ENCODE measurements around the gene PPP1R1B.

The PPP1R1B gene

DNA sequence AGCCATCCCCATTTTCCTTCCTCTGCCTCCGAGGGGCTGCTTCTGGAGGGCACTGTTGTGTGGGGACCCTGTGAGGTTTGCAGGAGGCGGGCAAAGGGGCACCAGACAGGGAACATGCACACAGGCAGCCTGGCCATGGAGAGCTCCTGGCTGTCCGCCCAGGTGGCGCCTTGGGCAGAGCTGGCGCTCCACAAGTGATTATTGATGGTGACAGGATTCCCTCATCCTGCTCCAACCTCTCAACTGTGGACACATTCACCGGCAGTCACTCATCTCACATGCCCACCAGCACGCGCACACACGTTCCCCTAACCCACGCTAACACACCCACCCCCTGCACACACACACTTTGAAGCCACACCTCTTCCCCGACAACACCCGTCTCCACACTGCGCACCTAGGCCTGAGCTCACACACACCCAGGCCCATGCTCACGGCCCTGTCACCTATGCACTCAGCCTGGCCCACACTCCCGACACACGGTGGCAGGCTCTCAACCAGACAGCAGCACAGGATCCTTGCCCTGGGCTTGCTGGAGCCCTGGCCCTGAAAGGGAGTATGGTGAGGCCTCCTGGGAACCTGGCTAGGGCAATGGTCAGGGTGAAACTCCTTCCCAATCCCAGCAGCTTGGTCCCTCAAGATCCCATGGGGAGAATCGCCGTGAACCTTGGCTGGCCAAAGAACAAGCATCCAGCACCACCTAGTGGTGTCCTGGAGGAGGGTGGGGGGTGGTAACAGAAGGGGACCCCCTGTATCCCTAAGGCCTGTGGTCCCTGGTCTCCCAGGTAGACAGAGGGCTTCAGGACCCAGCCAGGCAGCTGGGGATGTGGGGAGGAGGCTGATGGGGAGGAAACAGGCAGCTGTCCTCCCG is 45.1 kb downstream of the PPP1R1B start:
- DNase-seq = peak; percentile 17

DNA sequence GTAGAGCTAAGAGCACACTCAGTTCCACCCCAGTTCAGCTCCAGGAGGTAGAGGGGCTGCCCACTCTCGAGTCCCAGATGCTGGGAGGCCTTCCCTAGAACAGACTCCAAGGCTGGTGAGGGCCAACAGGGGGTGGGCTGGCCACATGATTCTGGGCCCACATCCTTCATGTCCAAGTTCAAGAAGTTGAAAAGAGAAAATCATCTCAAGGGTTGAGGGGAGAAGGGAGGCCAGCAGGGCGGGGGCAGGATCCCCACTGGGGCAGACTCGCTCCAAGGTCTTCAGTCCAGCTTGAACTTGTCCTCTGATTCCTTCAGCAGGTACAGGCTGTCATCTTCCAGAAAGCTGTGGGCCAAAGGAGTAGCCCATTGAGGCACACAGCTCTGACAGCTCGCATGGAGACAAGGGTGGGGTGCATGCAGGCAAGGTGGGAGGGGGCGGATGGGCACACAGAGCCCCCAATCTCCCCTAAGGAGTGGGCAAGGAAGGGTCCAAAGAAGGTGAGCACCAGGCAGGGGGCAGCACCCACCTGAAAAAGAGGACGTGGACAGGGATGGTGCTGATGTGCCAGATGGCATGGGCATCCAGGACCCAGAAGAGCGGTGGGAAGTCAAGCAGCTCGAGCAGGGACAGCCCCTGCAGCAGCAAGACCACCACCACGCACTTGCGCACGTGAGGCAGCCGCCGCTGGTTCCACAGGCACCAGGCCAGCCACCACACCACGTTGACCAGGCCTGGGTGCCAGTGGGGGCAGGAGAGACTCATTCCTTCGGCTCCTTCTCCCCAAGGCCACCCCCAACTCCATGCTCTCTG is 46.0 kb downstream of the PPP1R1B start:
- DNase-seq = no peak

DNA sequence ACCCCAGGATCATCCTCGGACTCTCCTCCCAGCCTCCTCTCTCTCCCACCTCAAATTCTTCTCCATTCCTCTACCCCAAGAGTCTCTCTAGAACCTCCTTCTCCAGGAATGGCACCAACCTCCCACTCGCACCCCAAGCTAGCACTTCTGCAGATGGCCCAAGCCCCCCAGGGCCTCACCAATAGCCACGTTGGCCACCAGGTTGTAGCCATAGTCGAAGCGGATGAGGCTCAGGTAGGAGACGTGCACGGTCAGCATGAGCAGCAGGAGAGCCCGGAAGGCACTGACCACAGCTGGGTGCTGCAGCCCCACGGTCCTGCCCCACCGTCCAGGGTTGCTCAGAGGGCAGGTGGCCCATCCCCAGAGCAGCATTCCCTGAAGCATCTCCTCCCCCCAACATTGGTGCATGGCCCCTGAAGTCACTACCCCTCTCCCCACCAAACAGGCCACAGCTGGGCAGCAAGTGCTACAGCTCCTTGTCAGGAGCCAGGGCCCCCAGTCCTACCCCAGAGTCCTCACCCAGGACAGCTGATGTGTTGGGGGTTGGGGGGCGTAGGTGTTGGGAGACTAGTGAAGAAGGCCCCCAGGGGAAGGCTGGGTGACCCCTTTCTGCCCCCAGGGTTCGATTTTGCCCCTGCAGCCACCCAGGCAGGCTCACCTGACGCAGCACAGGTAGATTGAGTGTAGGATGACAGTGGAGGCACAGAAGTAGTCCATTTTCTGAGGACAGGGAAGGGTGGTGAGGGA is 46.8 kb downstream of the PPP1R1B start:
- DNase-seq = no peak

DNA sequence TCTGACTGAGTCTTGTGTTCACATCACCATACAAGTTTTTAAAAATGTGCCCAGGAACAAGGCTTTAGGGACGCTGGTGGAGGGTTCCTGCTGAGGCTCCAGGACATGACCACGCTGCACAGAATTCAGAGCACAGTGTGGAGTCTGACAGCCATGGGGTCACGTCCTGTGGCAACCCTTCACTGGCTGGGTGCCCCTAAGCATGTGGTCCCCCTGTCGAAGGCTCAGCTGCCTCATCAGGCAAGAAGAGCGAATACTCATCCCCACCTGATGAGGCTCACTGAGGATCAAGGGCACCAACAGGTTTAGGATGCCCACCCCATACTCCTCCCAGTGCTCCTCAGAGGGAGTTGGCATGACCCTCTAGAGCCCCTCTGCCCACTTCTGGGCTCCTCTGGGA is 47.4 kb downstream of the PPP1R1B start:
- DNase-seq = no peak

DNA sequence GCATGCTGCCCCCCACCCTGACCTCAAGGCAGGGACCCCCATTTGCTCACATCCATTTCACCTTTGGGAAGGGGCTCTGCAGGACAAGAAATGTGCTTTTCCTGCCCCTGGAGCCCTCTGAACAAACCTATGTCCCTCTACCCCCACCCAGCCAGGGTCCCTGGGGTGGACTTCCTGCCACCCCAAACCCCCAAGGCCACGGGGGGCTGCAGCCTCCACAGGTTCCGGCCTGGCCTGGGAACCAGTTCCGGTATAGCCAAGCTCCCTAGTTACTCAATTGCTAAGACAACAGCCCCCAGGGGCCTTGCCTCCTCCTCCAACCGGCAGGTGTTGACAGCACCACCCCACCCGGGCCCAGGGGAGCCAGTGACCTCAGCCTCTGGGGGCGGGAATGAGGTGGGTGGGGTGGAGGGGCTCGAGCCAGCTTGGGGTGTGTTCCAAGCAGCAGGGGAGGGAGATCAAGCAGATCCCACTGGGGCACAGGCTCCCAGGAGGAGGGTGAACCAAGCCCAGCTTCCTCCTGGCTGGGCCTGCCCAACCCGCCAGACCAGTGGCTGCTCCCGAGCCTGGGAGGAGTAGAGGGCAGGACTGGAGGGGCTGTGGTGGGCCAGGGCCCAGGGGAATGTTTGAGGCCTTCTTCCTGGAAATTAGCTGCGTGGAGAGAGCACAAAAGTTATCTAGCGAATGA is 48.1 kb downstream of the PPP1R1B start:
- DNase-seq = no peak

DNA sequence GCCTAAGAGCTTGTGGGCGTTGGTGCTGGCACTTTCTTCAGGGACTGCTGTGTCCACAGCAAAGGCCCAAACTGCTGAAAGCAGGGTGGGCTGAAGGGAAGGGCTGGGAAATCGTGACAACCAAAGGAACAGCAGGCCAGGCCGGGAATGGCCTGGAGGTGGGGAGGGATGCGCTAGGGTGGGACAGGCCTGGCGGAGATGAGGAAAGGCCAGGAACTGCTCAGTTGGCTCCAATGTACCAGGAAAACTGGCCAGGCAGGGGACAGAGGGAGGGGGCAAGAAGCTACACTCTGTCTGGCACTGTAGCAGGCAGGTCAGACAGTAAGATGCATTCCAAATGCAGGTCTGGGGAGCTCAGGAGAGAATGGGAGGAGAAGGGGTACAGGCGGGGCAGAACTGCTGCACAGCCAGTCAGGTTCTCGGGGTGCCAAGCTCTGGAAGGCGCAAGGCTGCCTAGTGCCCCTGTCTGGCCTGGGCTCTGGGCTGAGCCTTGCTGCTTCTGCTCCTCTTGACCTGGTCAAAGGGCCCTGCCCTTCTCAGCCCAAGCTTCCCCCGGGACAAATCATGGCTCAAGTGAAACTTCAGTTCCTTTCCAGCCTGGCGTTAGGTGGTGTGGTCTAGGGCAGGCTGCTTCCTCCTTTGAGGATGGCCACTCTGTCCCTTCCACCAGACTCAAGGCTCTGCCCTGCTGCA is 48.8 kb downstream of the PPP1R1B start:
- no peak for DNase-seq

DNA sequence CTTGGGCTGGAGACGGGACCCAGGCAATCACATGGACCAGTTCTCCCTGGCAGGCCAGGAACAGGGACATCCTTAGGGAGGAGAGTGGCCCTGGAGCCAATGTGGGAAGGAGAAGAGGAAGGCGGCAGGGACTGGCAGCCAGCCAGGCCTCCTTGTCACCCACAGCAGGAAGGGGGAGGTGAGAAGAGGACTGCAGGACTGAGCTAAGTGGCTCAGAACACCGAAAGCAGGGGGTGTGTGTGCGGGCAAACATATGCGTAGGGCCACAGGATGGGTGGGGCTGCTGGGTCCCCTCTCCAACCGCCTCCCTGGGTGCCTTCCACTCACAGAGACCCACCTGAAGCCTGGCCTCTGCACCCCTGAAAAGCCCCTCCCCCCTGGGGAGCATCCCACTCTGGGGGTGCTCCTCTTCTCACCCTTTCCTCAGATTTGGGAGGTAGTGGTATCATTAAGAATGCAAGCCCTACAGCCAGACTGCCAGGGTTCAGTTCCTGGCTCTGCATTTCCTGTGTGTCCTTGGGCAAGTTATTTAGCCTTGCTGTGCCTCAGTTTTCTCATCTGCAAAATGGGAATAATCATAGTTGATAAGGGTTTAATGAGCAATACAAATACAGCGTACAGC is 49.6 kb downstream of the PPP1R1B start:
- peak; percentile 71 for DNase-seq

DNA sequence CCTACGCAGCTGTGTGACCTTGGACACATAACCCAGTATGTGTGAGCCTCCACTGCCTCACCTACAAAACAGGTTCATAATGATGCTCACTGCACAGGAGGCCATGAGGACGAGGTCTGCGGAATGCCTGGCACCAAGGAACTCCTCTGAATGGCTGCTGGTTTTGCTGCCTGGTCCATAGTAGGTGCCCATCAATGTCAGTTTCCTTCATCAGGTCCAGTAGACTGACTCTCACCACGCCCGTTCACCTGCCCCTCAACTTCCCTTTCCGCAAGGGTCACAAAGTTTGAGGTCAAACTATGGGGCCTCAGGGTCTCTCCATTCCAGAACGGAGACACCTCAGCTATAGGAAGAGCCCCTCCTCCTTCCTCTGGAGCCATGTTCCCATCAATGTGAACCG is 50.3 kb downstream of the PPP1R1B start:
- no peak for DNase-seq

DNA sequence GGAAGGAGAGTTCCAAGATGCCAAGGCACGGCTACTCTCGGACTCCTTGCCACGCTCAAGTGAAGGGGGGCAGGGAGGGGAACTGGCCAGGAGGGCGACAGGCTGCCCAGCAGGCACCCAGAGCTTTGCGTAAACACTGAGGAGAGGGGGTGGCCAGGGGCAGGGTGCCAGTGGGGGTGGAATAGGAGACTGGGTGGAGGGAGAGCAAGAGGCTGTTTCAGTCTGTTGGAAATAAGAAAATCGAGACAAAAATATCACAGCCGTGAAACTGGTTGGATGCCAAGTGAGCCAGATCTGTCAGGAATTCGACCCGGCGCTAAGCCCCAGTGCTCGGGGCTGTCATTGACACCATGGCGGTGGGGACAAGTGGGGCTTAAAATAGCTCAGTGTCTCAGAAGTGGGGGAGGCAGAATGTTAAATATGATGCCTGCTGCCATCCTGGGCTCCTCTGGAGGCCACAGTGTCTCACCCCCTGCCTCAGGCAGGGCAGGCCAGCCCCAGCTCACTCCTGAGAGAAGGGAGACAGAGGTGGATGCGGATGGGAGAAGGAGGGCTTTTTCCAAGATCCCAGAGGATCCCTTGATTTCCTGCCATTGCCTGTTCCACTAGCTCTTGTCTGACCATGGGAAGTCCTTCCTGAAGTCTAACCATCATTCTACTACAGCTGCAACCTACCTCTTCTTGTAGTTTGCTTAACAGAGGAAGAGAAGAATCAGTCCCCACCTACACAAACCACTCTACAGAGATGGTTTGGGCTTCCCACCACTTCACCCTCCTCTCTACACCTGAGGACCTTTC is 51.0 kb downstream of the PPP1R1B start:
- DNase-seq = no peak

DNA sequence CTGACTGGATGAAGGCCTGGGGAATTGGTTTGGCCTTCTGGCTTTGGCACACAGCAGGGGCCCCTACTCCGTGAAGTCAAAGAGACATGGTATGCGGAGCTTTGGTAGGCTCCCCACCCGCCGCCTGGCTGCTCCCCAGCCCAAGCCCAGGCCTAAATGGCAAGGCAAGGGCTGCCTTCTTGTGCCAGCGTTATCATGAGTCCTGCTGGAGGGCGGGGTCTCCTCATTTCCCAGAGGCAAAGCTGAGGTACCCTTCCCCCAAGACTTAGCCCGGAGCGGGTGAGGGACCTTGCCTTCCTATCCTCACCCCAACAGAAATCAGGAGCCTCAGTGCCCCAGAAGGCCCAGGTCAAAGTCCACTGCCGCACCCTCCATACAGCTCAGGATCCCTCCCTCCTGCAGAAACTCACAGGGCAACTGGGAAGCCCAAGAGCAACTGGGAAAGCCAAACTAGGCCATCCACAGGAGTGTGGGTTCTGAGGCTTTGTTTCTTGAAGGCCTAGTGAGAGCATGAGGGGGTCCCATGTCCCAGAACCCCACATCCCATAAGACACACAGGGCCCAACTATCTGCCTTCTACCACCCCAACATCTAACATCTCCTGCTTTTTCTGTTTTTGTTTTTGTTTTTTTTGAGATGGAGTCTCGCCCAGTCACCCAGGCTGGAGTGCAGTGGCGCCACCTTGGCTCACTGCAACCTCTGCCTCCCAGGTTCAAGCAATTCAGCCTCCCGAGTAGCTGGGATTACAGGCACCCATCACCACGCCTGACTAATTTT is 51.8 kb downstream of the PPP1R1B start:
- no peak for DNase-seq

DNA sequence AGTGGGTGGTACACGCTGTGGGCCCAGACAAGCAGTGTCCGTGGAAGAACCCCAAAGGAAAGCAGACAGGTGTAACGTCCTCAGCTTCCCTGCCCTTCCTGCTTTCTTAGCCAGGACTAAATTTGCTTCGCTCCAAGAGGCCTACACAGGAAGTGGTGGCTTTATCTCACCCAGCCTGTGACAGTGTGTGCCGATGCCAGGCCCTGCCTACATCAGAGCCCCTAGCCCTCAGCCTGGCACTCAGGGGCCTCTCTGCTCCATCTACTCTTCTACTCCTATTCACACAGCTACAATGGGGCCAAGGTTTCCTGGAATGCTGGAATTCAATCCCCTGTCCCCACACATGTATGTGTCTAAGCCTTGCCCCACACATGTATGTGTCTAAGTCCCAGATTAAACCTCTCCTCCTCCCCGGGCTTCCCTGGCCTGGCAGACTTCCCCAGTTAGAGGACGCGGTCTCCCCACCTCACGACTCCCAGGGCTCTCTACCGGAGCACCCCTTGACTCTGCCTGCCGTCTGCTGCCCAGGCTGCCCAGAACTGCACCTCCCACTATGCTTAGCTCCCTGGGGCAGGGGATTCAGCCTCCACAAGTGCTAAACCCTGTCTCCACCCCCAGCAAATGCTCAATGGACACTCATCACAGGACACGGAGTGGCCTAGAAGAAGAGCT is 52.9 kb downstream of the PPP1R1B start:
- peak; percentile 63 for DNase-seq

DNA sequence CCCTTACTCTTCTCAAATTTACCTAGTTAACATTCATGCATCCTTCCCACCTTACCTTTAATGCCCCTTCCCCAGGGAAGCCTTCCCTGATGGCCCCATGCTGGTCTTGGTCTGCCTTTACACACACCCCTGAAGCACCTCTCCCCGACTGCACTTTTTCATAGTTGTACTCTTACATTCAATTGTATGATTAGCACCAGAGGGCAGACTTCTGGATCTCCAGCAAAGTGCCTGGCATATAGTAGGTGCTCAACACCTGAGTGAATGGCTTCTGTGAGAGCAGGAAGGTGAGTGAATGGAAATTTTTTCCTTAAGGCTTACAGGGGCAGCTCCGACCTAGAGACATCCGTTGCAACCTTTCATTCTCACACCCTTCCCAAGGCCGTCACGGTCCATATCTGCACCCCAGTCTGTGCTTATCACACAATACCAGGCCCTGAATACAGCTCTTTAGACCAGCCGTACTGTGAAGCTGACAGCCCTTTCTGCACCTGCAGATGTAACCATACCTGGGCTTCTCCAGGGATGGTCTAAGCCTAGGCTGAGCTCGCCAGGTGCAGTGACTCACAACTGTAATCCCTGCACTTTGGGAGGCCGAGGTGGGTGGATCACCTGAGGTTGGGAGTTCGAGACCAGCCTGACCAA is 56.7 kb downstream of the PPP1R1B start:
- DNase-seq = no peak

DNA sequence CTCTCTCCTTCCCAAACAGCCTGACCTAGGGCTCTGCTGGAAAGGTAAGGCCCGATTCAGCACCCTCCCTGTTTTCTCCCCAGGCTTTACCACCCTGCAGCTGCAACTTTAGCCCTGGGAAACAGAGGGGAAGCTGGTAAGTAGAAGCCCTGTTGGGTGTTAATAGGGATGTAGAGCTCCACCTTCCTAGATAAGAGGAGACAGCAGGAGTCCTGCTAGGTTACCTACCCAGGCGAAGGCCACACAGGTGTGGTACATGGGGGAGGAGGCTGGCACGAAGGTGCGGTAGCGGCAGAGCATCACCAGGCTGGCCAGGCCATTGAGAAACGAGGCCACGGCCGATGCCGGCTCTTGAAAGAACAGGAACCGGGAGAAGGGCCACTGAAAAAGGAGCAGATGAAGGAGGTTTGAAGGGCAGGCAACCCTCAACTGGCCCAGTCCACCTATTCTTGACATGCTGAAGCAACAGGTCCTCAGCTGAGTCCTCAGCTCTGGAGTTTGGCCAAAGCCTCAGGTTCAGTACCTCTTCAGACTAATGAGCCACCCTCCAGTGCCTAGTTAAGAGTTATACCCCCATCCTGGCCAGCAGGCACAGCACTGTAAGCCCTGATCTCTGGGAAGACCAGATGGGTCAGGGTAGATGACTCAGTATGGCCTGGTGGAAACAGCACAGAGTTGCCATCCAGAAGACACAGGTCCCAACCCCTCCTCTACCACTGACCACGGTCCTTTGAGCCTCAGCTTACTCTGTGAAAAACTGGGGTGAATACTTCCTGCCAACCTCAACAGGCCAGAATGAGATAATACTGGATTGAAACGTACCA is 57.8 kb downstream of the PPP1R1B start:
- no peak for DNase-seq

Measured in CD4-positive, alpha-beta T cell treated with Interleukin-21 for 1 hour (primary cell).